ENCODE measurements around the gene CENPL.
"Not testable (repeated sequence)": the region's sequence is repeated elsewhere in the genome, so short reads cannot be mapped to it uniquely, and the experiment has no call there.

The CENPL gene

DNA sequence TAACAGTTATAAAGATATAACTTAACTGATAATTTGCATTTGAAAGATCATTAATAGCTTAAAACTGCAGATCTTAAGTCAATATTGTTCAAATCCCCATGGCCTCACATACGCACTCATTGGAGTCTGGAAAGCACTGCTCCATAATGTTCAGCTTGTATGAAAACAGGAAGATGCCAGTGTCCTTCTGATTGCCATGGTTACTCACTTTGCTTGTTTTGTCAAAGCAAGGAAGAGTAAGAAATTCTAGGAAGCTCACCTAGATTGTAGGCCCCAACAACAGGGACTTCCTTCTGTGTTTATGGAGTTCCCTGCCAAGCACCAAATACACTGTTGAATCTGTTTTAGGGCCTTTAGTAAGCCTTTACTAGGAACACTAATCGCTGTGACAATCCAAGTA is 32.2 kb upstream of the CENPL start:
- DNase-seq = no peak

GRCh38 chr1:173856014-173856413 is 31.3 kb upstream of the CENPL start:
- no peak for DNase-seq

- no peak for DNase-seq
These were observed 28.4 kb upstream of the CENPL start for GRCh38 chr1:173853074-173853473.

DNA sequence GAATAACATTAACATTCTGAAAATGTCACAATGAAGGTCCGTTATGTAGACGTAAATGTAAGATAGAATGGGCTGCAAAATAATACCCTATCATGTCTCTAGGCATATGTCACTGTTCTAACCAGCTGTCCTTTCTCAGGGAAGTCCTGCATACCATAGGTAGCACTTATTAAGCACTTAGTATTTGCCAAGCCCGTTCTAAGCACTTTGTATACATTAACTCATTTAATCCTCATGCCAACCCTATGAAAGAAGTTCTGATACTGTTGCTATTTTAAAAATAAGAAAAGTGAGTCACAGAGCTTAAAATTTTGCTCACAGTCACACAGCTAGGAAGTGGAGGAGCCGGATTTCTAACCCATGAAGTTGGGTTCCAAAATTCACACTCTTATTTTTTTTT is 27.4 kb upstream of the CENPL start:
- no peak for DNase-seq

- no peak for DNase-seq
These were observed 8.1 kb upstream of the CENPL start for GRCh38 chr1:173832748-173833147.

DNA sequence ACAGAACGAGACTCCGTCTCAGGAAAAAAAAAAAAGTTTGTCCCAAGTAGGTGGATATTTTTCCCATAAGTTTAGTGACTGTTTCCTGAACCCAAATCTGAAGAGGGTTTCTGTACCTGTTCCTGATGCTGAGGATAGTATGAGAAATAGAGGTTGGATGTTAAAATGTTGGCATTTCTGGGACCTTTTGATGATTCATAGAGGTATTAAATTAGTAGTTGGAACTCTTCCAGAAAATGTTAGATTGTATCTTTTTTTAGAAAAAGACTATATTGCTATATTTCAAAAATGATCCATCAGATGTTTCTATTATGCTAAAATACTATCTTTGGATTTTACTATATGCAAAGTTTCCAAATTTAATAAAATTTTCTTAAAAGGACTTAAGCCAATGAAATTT is 2.9 kb upstream of the CENPL start:
- DNase-seq = no peak

DNA sequence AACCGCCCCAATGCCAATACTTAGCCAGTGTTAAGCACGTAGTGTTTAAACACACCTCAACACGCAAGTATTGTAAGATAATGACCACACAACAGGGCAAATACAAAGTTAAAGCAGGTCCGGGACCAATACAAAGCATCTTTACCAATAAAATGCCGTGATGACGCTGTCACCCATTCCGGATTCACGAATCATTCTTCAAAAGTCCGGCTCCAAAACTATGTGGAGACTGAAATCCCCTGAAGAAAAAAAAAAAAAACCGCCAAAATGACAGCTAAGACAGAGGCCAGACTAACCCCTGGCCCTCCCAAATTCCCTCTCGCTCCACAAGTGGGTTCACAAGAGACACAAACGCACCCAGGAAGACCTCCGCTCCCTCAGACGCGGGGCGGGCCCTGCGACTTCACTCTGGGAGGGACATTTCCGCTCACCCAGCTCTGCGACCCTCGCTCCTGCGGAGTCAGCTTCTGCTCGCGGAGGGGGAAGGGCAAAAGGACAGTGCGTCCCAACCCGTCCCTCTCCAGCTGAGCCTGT is 835 bp downstream of the CENPL start:
- no peak for DNase-seq

- no peak for DNase-seq
These were observed 3.0 kb downstream of the CENPL start for GRCh38 chr1:173821680-173822079.

GRCh38 chr1:173818459-173818858 is 6.2 kb downstream of the CENPL start:
- DNase-seq = no peak

DNA sequence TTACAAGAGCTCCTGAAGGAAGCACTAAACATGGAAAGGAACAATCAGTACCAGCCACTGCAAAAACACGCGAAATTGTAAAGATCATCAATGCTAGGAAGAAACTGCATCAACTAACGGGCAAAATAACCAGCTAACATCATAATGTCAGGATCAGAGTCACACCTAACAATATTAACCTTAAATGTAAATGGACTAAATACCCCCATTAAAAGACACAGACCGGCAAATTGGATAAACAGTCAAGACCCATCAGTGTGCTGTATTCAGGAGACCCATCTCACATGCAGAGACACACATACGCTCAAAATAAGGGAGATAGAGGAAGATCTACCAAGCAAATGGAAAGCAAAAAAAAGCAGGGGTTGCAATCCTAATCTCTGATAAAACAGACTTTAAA is 11.0 kb downstream of the CENPL start:
- DNase-seq = not testable (repeated sequence)

DNA sequence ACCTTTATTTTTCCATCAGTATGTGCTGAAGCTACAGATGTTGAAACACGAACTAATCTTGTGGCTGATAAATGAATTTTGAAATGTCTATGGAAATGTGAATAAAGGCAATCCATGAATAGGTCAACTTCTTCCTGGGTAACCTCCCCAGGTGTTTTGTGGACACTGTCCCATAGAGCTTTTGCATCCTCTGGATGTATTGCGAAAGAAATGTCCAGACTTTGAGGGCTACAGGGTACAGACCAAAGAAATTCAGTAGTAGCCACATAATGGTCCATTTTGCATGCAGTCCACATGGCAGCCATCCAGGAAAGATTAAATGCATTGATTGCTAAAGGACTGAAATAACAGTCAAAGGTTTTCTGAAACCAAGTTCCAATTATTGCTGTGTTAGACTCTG is 21.7 kb downstream of the CENPL start:
- DNase-seq = no peak

DNA sequence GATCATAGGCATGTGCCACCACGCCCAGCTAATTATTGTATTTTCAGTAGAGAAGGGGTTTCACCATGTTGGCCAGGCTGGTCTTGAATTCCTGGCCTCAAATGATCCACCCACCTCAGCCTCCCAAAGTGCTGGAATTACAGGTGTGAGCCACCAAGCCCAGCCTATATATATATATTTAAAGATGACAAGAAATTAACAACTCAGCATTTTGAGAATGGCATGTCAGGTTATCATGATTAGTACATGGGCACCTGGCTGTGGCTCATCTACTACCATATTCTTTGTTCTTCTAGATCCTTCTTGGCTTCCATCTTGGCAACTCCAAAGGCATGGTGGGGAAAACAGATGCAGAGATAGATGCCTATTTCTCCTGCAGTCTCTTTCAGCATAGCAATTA is 24.7 kb downstream of the CENPL start:
- DNase-seq = not testable (repeated sequence)

GRCh38 chr1:173798078-173798477 is 26.6 kb downstream of the CENPL start:
- DNase-seq = no peak

DNA sequence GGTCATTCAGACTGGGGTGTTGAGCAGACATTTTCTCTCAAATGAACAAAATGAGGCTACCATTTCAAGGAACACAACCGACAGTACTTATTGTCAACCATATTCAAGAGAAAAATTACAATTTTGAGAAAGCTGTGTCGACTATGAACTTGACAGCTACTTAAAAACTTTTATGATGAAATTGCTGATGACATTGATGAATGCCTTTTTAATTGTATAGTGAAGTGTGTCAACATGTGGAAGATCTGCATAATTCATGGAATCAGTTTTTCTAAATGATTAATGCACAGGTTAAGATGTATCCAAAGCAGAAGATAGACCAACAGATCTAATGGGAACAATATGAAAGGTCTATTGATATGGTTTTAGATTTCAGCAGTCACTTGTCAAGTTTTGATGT is 34.8 kb downstream of the CENPL start:
- DNase-seq = no peak

DNA sequence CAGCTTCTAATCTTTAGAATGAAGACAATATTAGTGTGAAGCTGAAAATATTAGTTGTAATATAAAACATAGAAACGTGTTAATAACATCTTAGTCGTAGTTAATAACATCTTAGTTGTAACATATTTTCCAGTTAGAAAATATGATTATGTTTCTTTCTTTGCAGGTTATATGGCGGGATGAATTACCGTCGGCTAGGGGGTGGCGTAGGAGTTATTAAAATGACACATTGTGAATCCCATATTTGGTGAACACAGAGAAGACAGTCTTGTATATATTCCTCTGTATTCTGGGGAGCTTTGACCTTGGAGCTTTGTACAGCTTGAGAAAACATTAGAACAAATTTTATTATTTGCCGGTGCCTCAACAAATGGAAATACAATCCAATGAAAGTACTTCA is 39.7 kb downstream of the CENPL start:
- no peak for DNase-seq

- no peak for DNase-seq
These were observed 44.7 kb downstream of the CENPL start for GRCh38 chr1:173779936-173780335.

DNA sequence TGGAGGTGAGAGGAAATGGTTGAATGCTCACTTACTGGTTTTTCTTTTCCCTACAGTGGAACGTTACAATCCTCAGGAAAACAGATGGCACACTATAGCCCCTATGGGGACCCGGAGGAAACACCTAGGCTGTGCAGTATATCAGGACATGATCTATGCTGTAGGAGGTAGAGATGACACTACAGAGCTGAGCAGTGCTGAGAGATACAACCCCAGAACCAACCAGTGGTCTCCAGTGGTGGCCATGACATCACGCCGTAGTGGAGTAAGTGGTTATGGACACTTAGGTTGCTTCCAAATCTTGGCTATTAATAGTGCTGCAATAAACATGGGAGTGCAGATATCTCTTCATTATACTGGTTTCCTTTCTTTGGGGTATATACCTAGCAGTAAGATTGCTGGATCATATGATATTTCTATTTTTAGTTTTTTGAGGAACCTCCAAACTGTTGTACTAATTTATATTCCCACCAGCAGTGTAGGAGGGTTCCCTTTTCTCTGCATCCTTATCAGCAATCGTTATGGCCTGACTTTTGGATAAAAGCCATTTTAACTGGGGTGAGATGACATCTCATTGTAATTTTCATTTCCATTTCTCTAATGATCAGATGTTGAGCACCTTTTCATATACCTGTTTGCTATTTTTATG is 49.0 kb downstream of the CENPL start:
- DNase-seq = no peak

- DNase-seq = no peak
These were observed 53.1 kb downstream of the CENPL start for GRCh38 chr1:173771560-173771959.

DNA sequence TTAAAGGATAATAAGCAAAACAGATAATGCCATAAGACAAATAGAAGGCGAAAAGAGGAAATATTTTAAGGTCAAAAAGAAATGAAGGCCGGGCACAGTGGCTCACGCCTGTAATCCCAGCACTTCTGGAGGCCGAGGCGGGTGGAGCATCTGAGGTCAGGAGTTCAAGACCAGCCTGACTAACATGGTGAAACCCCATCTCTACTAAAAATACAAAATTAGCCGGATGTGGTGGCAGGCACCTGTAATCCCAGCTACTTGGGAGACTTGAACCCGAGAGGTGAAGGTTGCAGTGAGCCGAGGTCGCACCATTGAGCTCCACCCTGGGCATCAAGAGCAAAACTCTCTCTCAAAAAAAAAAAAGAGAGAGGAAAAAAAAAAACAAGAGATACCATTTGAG is 54.4 kb downstream of the CENPL start:
- not testable (repeated sequence) for DNase-seq

DNA sequence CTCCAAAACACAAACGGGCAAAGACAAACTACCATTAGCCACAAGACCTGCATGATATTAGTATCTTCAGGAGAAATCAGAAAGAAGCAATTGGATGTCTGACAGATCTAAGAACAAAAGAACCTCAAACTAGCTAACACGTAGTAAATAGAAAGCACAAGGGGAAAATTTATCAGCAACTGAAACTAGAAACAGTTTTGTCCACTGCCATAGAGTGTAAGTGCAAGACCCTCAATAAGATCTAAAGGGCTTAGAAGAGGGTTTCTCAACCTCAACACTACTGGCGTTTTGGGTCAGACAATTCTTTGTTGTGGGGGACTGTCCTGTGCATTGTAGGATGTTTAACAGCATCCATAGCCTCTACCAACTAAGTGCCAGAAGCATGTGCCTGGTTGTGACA is 55.9 kb downstream of the CENPL start:
- DNase-seq = no peak

DNA sequence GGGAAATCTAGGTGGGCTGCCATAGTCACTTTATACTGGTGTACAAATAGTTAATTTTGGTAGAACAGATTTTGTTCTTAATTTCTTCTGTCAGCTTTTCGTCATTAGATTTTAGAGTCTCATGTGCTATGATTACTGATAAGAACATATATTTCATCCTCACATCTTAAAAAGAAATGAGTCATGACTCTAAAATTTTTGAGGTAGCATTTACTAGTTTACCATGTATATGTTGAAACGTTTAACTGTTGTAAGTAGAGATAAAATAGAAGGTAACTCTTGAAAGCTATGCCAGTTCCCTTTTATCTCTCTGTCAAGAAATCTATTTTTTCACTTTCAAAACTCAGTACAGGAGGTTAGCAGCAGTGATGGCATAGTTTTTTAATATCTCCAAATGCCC is 56.5 kb downstream of the CENPL start:
- no peak for DNase-seq

GRCh38 chr1:173764331-173764730 is 60.4 kb downstream of the CENPL start:
- not testable (repeated sequence) for DNase-seq

GRCh38 chr1:173758980-173759379 is 65.7 kb downstream of the CENPL start:
- DNase-seq = no peak

- no peak for DNase-seq
These were observed 66.6 kb downstream of the CENPL start for GRCh38 chr1:173758110-173758509.

GRCh38 chr1:173757666-173758065 is 67.0 kb downstream of the CENPL start:
- no peak for DNase-seq

Measured in stimulated activated CD4-positive, alpha-beta T cell treated with anti-CD3 and anti-CD28 coated beads, Interleukin-4, amount 100 ng/mL, for 1 hour (primary cell).